Activated naive CD8-positive, alpha-beta T cell treated with anti-CD3 and anti-CD28 coated beads, Interleukin-2, amount 10 ng/mL, durations not matched to agents 7 days and 5 days (primary cell): ENCODE results near the gene MRPL55. TPM values are rescaled to one million over a fixed set of nuclear protein-coding genes. Genes with fewer than 3 reads are reported as not detected.

Source experiments
- ATAC-seq: fragments of 150-1000 bp; cut with Tn5 transposase; one replicate; pipeline ENCODE4 v1.10.0; 2021; ENCODE audit warnings: low read depth, moderate library complexity
- POLR2A ChIA-PET: fragments of 350-600 bp; sonication (Branson Sonifier 250); formaldehyde crosslinking; loops from one replicate; lab custom pipeline; 2021; ENCODE audit warnings: antibody characterized with exemption; lab: Charles Lee
- DNase-seq: peaks from one replicate; pipeline ENCODE4 v3.0.0; 2021
- H3K27ac Mint-ChIP-seq: one replicate; pipeline ENCODE4 v1.8.0; 2022; ENCODE audit warnings: mild to moderate bottlenecking, mixed read lengths
- H3K27me3 Mint-ChIP-seq: one replicate; pipeline ENCODE4 v1.8.0; 2022; ENCODE audit warnings: mild to moderate bottlenecking, moderate library complexity, mixed read lengths
- H3K36me3 Mint-ChIP-seq: one replicate; pipeline ENCODE4 v1.8.0; 2021; ENCODE audit warnings: mild to moderate bottlenecking, mixed read lengths
- H3K4me1 Mint-ChIP-seq: one replicate; pipeline ENCODE4 v1.8.0; 2021; ENCODE audit warnings: mixed read lengths
- H3K4me3 Mint-ChIP-seq: one replicate; pipeline ENCODE4 v1.8.0; 2022; ENCODE audit warnings: mild to moderate bottlenecking, moderate library complexity, mixed read lengths
- H3K9me3 Mint-ChIP-seq: one replicate; pipeline ENCODE4 v1.8.0; 2021; ENCODE audit warnings: mixed read lengths
- total RNA-seq, 2 experiments: library from RNA; stranded (reverse); gene quantifications; one replicate each; pipeline ENCODE4 v1.2.3, GENCODE V29; 2021

Gene MRPL55
- total RNA-seq, 2 experiments from 2014 or later = 53.6 to 53.7 TPM

- Mint-ChIP-seq H3K27me3 (peaks cover 2% of the 10 kb centered on the region), H3K9me3 (no peaks in the 10 kb centered on the region), H3K36me3 (peaks cover 2% of the 10 kb centered on the region), H3K4me3 (peak overlapping the region; percentile 98), H3K27ac (peak overlapping the region; percentile 96), H3K4me1 (peaks cover 23% of the 10 kb centered on the region)
- POLR2A ChIA-PET = interaction anchor here (0.7 to 1.7 kb wide), 4 partner anchors 27 to 350 kb away, joined by 3 to 5 read pairs (median 4); partner anchors contain the start of genes ARF1 and IBA57
- DNase-seq (no peak), ATAC-seq (no peak)
Measured at GRCh38 chr1:228108742-228109072, 392 bp downstream of the MRPL55 start.

- Mint-ChIP-seq H3K36me3 (peaks cover 2% of the 10 kb centered on the region), H3K9me3 (no peaks in the 10 kb centered on the region), H3K27me3 (peaks cover 2% of the 10 kb centered on the region), H3K4me1 (peaks cover 23% of the 10 kb centered on the region), H3K27ac (peak overlapping the region; percentile 96), H3K4me3 (peak overlapping the region; percentile 98)
- ATAC-seq (no peak), DNase-seq (no peak)
- POLR2A ChIA-PET = interaction anchor here (0.7 to 0.8 kb wide), 3 partner anchors 26 to 351 kb away, joined by 3 to 5 read pairs (median 4); partner anchors contain the start of gene ARF1
Measured at GRCh38 chr1:228108055-228108690, 926 bp downstream of the MRPL55 start.

GRCh38 chr1:228107636-228108035 is 1.5 kb downstream of the MRPL55 start:
- Mint-ChIP-seq H3K4me1 (peaks cover 23% of the 10 kb centered on the region), H3K27me3 (peaks cover 2% of the 10 kb centered on the region), H3K9me3 (no peaks in the 10 kb centered on the region), H3K36me3 (peaks cover 2% of the 10 kb centered on the region), H3K27ac (peak overlapping the region; percentile 96), H3K4me3 (peak overlapping the region; percentile 98)
- DNase-seq (no peak), ATAC-seq (no peak)
- POLR2A ChIA-PET = no interaction called here

GRCh38 chr1:228106800-228107054 is 2.4 kb downstream of the MRPL55 start:
- POLR2A ChIA-PET = interaction anchor here (1.0 to 2.1 kb wide), 2 partner anchors 24 to 58 kb away, joined by 6 to 7 read pairs; partner anchors contain the start of genes ARF1 and IBA57
- DNase-seq = no peak
- no peaks in the 10 kb centered on the region for H3K9me3 Mint-ChIP-seq
- no peak for ATAC-seq
- peaks cover 23% of the 10 kb centered on the region for H3K4me1 Mint-ChIP-seq
- H3K36me3 Mint-ChIP-seq = peaks cover 2% of the 10 kb centered on the region
- H3K27me3 Mint-ChIP-seq = peaks cover 2% of the 10 kb centered on the region
- no peak overlapping the region for H3K27ac Mint-ChIP-seq
- no peak overlapping the region for H3K4me3 Mint-ChIP-seq

GRCh38 chr1:228105996-228106799 is 2.9 kb downstream of the MRPL55 start:
- Mint-ChIP-seq H3K9me3 (no peaks in the 10 kb centered on the region), H3K36me3 (peaks cover 2% of the 10 kb centered on the region), H3K4me3 (no peak overlapping the region)

GRCh38 chr1:228105270-228105995 is 3.7 kb downstream of the MRPL55 start:
- H3K27me3 Mint-ChIP-seq = no peaks in the 10 kb centered on the region
- no peak overlapping the region for H3K27ac Mint-ChIP-seq
- POLR2A ChIA-PET = interaction anchor here (2.1 kb wide), 1 partner anchor 23 kb away, joined by 6 read pairs; the partner anchor contains the start of gene ARF1
- no peak for DNase-seq
- H3K4me1 Mint-ChIP-seq = peaks cover 28% of the 10 kb centered on the region
- H3K9me3 Mint-ChIP-seq = no peaks in the 10 kb centered on the region
- H3K4me3 Mint-ChIP-seq = no peak overlapping the region
- no peak for ATAC-seq
- no peaks in the 10 kb centered on the region for H3K36me3 Mint-ChIP-seq

More at GRCh38 chr1:228105996-228106799, 2.9 kb downstream of the MRPL55 start:
- peaks cover 2% of the 10 kb centered on the region for H3K27me3 Mint-ChIP-seq
- DNase-seq = no peak
- POLR2A ChIA-PET = interaction anchor here (1.0 to 2.1 kb wide), 2 partner anchors 24 to 58 kb away, joined by 6 to 7 read pairs; partner anchors contain the start of genes ARF1 and IBA57
- H3K4me1 Mint-ChIP-seq = peaks cover 28% of the 10 kb centered on the region
- no peak for ATAC-seq
- H3K27ac Mint-ChIP-seq = no peak overlapping the region

- POLR2A ChIA-PET = interaction anchor here (2.1 kb wide), 1 partner anchor 22 kb away, joined by 6 read pairs; the partner anchor contains the start of gene ARF1
- H3K9me3 Mint-ChIP-seq = no peaks in the 10 kb centered on the region
- no peak for DNase-seq
- peak overlapping the region; percentile 93 for H3K27ac Mint-ChIP-seq
- H3K4me1 Mint-ChIP-seq = peaks cover 23% of the 10 kb centered on the region
- peak overlapping the region; percentile 93 for H3K4me3 Mint-ChIP-seq
- H3K36me3 Mint-ChIP-seq = no peaks in the 10 kb centered on the region
- H3K27me3 Mint-ChIP-seq = no peaks in the 10 kb centered on the region
- no peak for ATAC-seq
Measured at GRCh38 chr1:228104526-228105269, 4.4 kb downstream of the MRPL55 start.

- POLR2A ChIA-PET = interaction anchor here (1.0 to 1.2 kb wide), 2 partner anchors 20 to 24 kb away, joined by 3 to 5 read pairs; partner anchors contain the start of gene ARF1
- Mint-ChIP-seq H3K27ac (peak within 1 kb of the TSS; percentile 93), H3K4me1 (peaks cover 15% of the 10 kb centered on the region), H3K36me3 (peaks cover 9% of the 10 kb centered on the region), H3K27me3 (no peaks in the 10 kb centered on the region), H3K4me3 (peak within 1 kb of the TSS; percentile 93), H3K9me3 (no peaks in the 10 kb centered on the region)
- ATAC-seq (peak; percentile 91), DNase-seq (peak; percentile 96)
Measured at GRCh38 chr1:228102791-228103620, 6.1 kb downstream of the MRPL55 start, which contains the start of gene C1orf35. Gene C1orf35 (minus strand): TSS chr1:228103325. CDS start chr1:228103227, 98 bp downstream.

GRCh38 chr1:228101994-228102790 is 6.9 kb downstream of the MRPL55 start:
- peak overlapping the region; percentile 93 for H3K4me3 Mint-ChIP-seq
- peak; percentile 35 for ATAC-seq
- H3K27me3 Mint-ChIP-seq = no peaks in the 10 kb centered on the region
- peaks cover 12% of the 10 kb centered on the region for H3K4me1 Mint-ChIP-seq
- POLR2A ChIA-PET = interaction anchor here (0.9 to 1.2 kb wide), 2 partner anchors 20 to 1163 kb away, joined by 3 to 4 read pairs; partner anchors contain the start of gene ARF1
- H3K27ac Mint-ChIP-seq = peak overlapping the region; percentile 76
- peaks cover 10% of the 10 kb centered on the region for H3K36me3 Mint-ChIP-seq
- no peaks in the 10 kb centered on the region for H3K9me3 Mint-ChIP-seq
- peak; percentile 70 for DNase-seq

GRCh38 chr1:228101614-228101993 is 7.5 kb downstream of the MRPL55 start:
- Mint-ChIP-seq H3K4me3 (peak overlapping the region; percentile 55), H3K27ac (peak overlapping the region; percentile 83), H3K9me3 (no peaks in the 10 kb centered on the region), H3K36me3 (peaks cover 12% of the 10 kb centered on the region), H3K4me1 (peaks cover 12% of the 10 kb centered on the region), H3K27me3 (no peaks in the 10 kb centered on the region)
- ATAC-seq (no peak), DNase-seq (no peak)
- POLR2A ChIA-PET = interaction anchor here (0.9 to 1.2 kb wide), 2 partner anchors 19 to 1162 kb away, joined by 3 to 4 read pairs; partner anchors contain the start of gene ARF1
